ENCODE results near the gene ATF7. TPM values are rescaled to one million over a fixed set of nuclear protein-coding genes. Genes with fewer than 3 reads are reported as not detected.

The ATF7 gene
- total and polyA plus RNA-seq, 2 donors (not counting 1 experiment from before 2014, with no cell fraction given), result 15.7 to 42.2 TPM

- TF ChIP-seq CTCF (IDR thresholded peaks at IDR 0.05) (no peak), EZH2 (IDR thresholded peaks at IDR 0.05; ENCODE audit: borderline replicate concordance, insufficient read depth, low read depth, low read length, poor library complexity, severe bottlenecking) (no peak)
- intact Hi-C loops (cut with micrococcal nuclease), result no loop called here
- no peak overlapping the region for H3K27ac Mint-ChIP-seq
- no peak for DNase-seq
- Histone ChIP-seq H4K20me1 (ENCODE audit: control insufficient read depth, insufficient read depth, low read length, poor library complexity, severe bottlenecking) (no peaks in the 10 kb centered on the region), H3K4me1 (ENCODE audit: control insufficient read depth in 2 of 2, insufficient read depth in 2 of 2, low read length in 2 of 2) (peaks cover 33 to 44% of the 10 kb centered on the region in 2 donors), H3K27ac (ENCODE audit: low read length in 2 of 2) (no peak overlapping the region), H3K27me3 (replicated peaks in 1 of 4; ENCODE audit: control extremely low read depth in 1 of 4, control insufficient read depth in 3 of 4, insufficient read depth in 4 of 4, low read length in 3 of 4) (no peaks in the 10 kb centered on the region), H3K4me3 (ENCODE audit: control extremely low read depth in 1 of 5, extremely low read depth in 1 of 5, insufficient read depth in 1 of 5, low read depth in 2 of 5, low read length in 4 of 5) (no peak overlapping the region), H3K36me3 (replicated peaks in 1 of 2; ENCODE audit: control extremely low read depth in 1 of 2, control insufficient read depth in 1 of 2, extremely low read depth in 1 of 2, insufficient read depth in 2 of 2, low read length in 1 of 2) (no peaks in the 10 kb centered on the region), H2AFZ (ENCODE audit: insufficient read depth, low read depth, low read length, poor library complexity, severe bottlenecking) (no peak overlapping the region), H3K79me2 (ENCODE audit: control insufficient read depth, insufficient read depth, low read length) (peaks cover 3% of the 10 kb centered on the region), H3K9ac (ENCODE audit: low read length) (no peak overlapping the region), H3K9me3 (ENCODE audit: control extremely low read depth in 1 of 3, control insufficient read depth in 2 of 3, insufficient read depth in 1 of 3, low read length in 2 of 3) (peaks cover 0 to 4% (median 0%) of the 10 kb centered on the region in 3 donors), H3K4me2 (replicated peaks; ENCODE audit: low read depth, low read length, poor library complexity, severe bottlenecking) (no peak overlapping the region)
- ATAC-seq (ENCODE audit: low read depth), result no peak
- H3K9me3 Mint-ChIP-seq (ENCODE audit: insufficient read depth), result no peaks in the 10 kb centered on the region
- WGBS (ENCODE audit: insufficient coverage), result no CpG with 5 or more reads among the region's 1 CpG
- no peaks in the 10 kb centered on the region for H3K27me3 Mint-ChIP-seq
- CTCF ChIA-PET, result interaction anchor here (2.0 kb wide), 1 partner anchor 12 kb away, joined by 6 read pairs; no protein-coding TSS in a partner anchor
- POLR2A ChIA-PET, result no interaction called here
- H3K4me1 Mint-ChIP-seq, result peaks cover 42% of the 10 kb centered on the region
- H3K4me3 Mint-ChIP-seq, result no peak overlapping the region
Measured at GRCh38 chr12:53496752-53497032, 129.5 kb downstream of the ATF7 start.

- no CpG with 5 or more reads among the region's 5 CpGs for WGBS (ENCODE audit: insufficient coverage)
- DNase-seq (no peak), ATAC-seq (ENCODE audit: low read depth) (no peak)
- Histone ChIP-seq H3K36me3 (replicated peaks in 1 of 2; ENCODE audit: control extremely low read depth in 1 of 2, control insufficient read depth in 1 of 2, extremely low read depth in 1 of 2, insufficient read depth in 2 of 2, low read length in 1 of 2) (no peaks in the 10 kb centered on the region), H3K27me3 (replicated peaks in 1 of 4; ENCODE audit: control extremely low read depth in 1 of 4, control insufficient read depth in 3 of 4, insufficient read depth in 4 of 4, low read length in 3 of 4) (no peaks in the 10 kb centered on the region), H4K20me1 (ENCODE audit: control insufficient read depth, insufficient read depth, low read length, poor library complexity, severe bottlenecking) (no peaks in the 10 kb centered on the region), H2AFZ (ENCODE audit: insufficient read depth, low read depth, low read length, poor library complexity, severe bottlenecking) (no peak overlapping the region), H3K9me3 (ENCODE audit: control extremely low read depth in 1 of 3, control insufficient read depth in 2 of 3, insufficient read depth in 1 of 3, low read length in 2 of 3) (no peaks in the 10 kb centered on the region), H3K4me1 (ENCODE audit: control insufficient read depth in 2 of 2, insufficient read depth in 2 of 2, low read length in 2 of 2) (peaks cover 30 to 40% of the 10 kb centered on the region in 2 donors), H3K4me2 (replicated peaks; ENCODE audit: low read depth, low read length, poor library complexity, severe bottlenecking) (no peak overlapping the region), H3K27ac (ENCODE audit: low read length in 2 of 2) (no peak overlapping the region), H3K9ac (ENCODE audit: low read length) (no peak overlapping the region), H3K79me2 (ENCODE audit: control insufficient read depth, insufficient read depth, low read length) (no peaks in the 10 kb centered on the region), H3K4me3 (ENCODE audit: control extremely low read depth in 1 of 5, extremely low read depth in 1 of 5, insufficient read depth in 1 of 5, low read depth in 2 of 5, low read length in 4 of 5) (no peak overlapping the region)
- Mint-ChIP-seq H3K9me3 (ENCODE audit: insufficient read depth) (no peaks in the 10 kb centered on the region), H3K4me3 (no peak overlapping the region), H3K27me3 (no peaks in the 10 kb centered on the region), H3K27ac (peak overlapping the region; percentile 17), H3K4me1 (peaks cover 37% of the 10 kb centered on the region)
- CTCF ChIA-PET, result interaction anchor here (1.5 to 2.0 kb wide), 2 partner anchors 13 to 21 kb away, joined by 3 to 6 read pairs; no protein-coding TSS in a partner anchor
- no peak for TF ChIP-seq EZH2 (IDR thresholded peaks at IDR 0.05; ENCODE audit: borderline replicate concordance, insufficient read depth, low read depth, low read length, poor library complexity, severe bottlenecking)
- POLR2A ChIA-PET, result no interaction called here
- intact Hi-C loops (cut with micrococcal nuclease), result no loop called here
Measured at GRCh38 chr12:53495903-53496751, 130.1 kb downstream of the ATF7 start.

Data from B cell (primary cell).